ENCODE results near the gene JAG2. TPM values are rescaled to one million over a fixed set of nuclear protein-coding genes. Genes with fewer than 3 reads are reported as not detected.

Gene JAG2
- total RNA-seq, 2 experiments from 2014 or later: 0.66 to 1.3 TPM

DNA sequence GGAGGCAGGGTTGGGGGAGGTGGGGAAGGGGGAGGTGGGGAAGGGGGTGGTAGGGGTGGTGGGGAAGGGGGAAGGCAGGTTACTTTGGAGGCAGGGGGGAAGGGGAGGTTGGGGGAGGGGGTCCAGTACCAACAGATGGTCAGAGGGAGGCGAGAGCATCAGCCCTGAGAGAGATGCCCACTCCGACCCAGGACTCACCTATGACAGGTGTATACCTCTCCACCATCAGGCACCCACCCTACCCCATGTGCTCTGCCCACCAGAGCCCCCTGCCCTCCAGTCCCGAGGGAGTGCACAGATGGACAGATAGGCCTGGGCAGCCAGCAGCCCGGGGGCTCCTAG lies 18.6 kb downstream of the JAG2 start:
- Histone ChIP-seq H3K9me3 (ENCODE audit: control insufficient read depth in 1 of 2, insufficient read depth in 1 of 2, low read length in 2 of 2) (no peaks in the 10 kb centered on the region), H3K36me3 (ENCODE audit: insufficient read depth, low read length) (no peaks in the 10 kb centered on the region), H3K27ac (ENCODE audit: low read depth in 1 of 2, low read length in 2 of 2) (no peak overlapping the region), H3K4me3 (ENCODE audit: low read length) (no peak overlapping the region), H3K4me1 (ENCODE audit: insufficient read depth, low read length) (no peaks in the 10 kb centered on the region), H3K27me3 (ENCODE audit: control insufficient read depth in 1 of 2, insufficient read depth in 2 of 2, low read length in 2 of 2) (no peaks in the 10 kb centered on the region)
- ChIA-PET POLR2A (no interaction called here), CTCF (no interaction called here)
- intact Hi-C loops (cut with DNase I, micrococcal nuclease): no loop called here
- no peak for DNase-seq
- H3K4me3 Mint-ChIP-seq: no peak overlapping the region
- ATAC-seq (ENCODE audit: poor library complexity): no peak
- H3K27me3 Mint-ChIP-seq: no peaks in the 10 kb centered on the region
- H3K36me3 Mint-ChIP-seq (ENCODE audit: low read depth): no peaks in the 10 kb centered on the region
- no peak overlapping the region for H3K27ac Mint-ChIP-seq
- H3K4me1 Mint-ChIP-seq (ENCODE audit: low read depth): no peaks in the 10 kb centered on the region
- TF ChIP-seq, protein P1, sequence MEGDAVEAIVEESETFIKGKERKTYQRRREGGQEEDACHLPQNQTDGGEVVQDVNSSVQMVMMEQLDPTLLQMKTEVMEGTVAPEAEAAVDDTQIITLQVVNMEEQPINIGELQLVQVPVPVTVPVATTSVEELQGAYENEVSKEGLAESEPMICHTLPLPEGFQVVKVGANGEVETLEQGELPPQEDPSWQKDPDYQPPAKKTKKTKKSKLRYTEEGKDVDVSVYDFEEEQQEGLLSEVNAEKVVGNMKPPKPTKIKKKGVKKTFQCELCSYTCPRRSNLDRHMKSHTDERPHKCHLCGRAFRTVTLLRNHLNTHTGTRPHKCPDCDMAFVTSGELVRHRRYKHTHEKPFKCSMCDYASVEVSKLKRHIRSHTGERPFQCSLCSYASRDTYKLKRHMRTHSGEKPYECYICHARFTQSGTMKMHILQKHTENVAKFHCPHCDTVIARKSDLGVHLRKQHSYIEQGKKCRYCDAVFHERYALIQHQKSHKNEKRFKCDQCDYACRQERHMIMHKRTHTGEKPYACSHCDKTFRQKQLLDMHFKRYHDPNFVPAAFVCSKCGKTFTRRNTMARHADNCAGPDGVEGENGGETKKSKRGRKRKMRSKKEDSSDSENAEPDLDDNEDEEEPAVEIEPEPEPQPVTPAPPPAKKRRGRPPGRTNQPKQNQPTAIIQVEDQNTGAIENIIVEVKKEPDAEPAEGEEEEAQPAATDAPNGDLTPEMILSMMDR (IDR thresholded peaks at IDR 0.05): no peak
- no peaks in the 10 kb centered on the region for H3K9me3 Mint-ChIP-seq

DNA sequence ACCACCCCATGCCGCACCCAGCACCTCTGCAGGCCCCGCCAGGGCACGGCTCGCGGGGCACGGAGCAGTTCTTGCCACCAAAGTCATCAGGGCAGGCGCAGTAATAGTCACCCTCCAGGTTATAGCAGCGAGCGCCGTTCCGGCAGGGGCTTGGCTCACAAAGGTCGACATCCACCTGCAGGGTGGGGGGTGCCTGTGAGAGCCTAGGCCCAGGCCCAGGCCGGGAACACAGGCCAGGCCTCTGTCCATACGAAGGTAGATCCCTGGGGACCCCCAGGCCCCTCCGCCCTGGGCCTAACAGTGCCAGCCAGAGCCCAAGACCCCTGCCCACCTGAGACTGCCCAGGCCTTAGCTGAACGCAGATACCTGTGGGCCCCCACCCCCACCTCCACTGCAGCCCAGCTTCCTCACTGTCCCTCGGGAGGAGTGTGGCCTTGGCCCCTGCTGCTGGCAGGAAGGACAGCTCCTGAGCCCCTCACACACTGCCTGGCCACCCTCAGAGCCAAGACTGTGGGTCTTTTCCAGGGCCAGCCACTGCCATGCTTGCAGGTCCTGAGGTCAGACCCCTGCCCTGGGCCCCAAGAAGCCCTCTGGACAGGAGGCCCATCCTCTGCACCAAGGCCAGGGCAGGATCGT lies 19.3 kb downstream of the JAG2 start:
- POLR2A ChIA-PET: no interaction called here
- intact Hi-C loops (cut with DNase I, micrococcal nuclease): no loop called here

DNA sequence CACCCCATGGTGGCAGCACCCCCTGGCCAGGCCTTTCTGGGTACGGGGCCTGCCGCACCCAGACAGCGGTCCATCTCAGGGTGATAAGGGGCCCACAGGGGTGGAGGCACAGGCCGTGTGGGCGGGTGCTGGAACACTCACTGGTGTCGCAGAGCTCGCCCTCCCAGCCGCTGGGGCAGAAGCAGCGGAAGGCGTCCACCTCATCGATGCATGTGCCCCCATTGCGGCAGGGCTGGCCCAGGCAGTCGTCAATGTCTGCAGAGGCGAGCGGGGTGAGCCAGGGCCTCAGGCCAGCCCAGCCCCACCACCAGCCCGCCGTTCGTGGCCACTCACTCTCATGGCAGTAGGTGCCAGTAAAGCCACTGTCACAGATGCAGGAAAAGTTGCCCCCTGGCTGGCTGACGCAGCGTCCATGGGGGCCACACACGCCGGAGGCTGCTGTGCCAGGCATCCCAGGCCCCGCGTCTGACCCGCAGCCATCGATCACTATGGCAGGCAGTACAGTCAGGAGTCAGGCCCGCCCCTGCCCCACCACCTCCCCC lies 19.9 kb downstream of the JAG2 start:
- Mint-ChIP-seq H3K27me3 (no peaks in the 10 kb centered on the region), H3K27ac (no peak overlapping the region), H3K4me3 (no peak overlapping the region), H3K36me3 (ENCODE audit: low read depth) (no peaks in the 10 kb centered on the region), H3K9me3 (no peaks in the 10 kb centered on the region), H3K4me1 (ENCODE audit: low read depth) (no peaks in the 10 kb centered on the region)
- Histone ChIP-seq H3K4me1 (ENCODE audit: insufficient read depth, low read length) (no peaks in the 10 kb centered on the region), H3K27ac (ENCODE audit: low read depth in 1 of 2, low read length in 2 of 2) (no peak overlapping the region), H3K27me3 (ENCODE audit: control insufficient read depth in 1 of 2, insufficient read depth in 2 of 2, low read length in 2 of 2) (no peaks in the 10 kb centered on the region), H3K4me3 (ENCODE audit: low read length) (no peak overlapping the region), H3K36me3 (ENCODE audit: insufficient read depth, low read length) (no peaks in the 10 kb centered on the region), H3K9me3 (ENCODE audit: control insufficient read depth in 1 of 2, insufficient read depth in 1 of 2, low read length in 2 of 2) (no peaks in the 10 kb centered on the region)
- ChIA-PET POLR2A (no interaction called here), CTCF (no interaction called here)
- intact Hi-C loops (cut with DNase I, micrococcal nuclease): no loop called here
- ATAC-seq (ENCODE audit: poor library complexity) (no peak), DNase-seq (peak in 1 of 14 experiments; percentile 3)
- TF ChIP-seq, protein P1 (IDR thresholded peaks at IDR 0.05): no peak

More for the DNA sequence above, 19.3 kb downstream of the JAG2 start:
- no peaks in the 10 kb centered on the region for H3K27me3 ChIP-seq (ENCODE audit: control insufficient read depth in 1 of 2, insufficient read depth in 2 of 2, low read length in 2 of 2)
- no peaks in the 10 kb centered on the region for H3K4me1 ChIP-seq (ENCODE audit: insufficient read depth, low read length)
- H3K36me3 Mint-ChIP-seq (ENCODE audit: low read depth): no peaks in the 10 kb centered on the region
- DNase-seq: peak in 1 of 14 experiments; percentile 4
- H3K4me3 Mint-ChIP-seq: no peak overlapping the region
- CTCF ChIA-PET: no interaction called here
- no peak for ATAC-seq (ENCODE audit: poor library complexity)
- TF ChIP-seq, protein P1 (IDR thresholded peaks at IDR 0.05): no peak
- H3K4me1 Mint-ChIP-seq (ENCODE audit: low read depth): no peaks in the 10 kb centered on the region
- H3K27ac ChIP-seq (ENCODE audit: low read depth in 1 of 2, low read length in 2 of 2): no peak overlapping the region
- H3K27me3 Mint-ChIP-seq: no peaks in the 10 kb centered on the region
- no peaks in the 10 kb centered on the region for H3K36me3 ChIP-seq (ENCODE audit: insufficient read depth, low read length)
- H3K9me3 ChIP-seq (ENCODE audit: control insufficient read depth in 1 of 2, insufficient read depth in 1 of 2, low read length in 2 of 2): no peaks in the 10 kb centered on the region
- no peaks in the 10 kb centered on the region for H3K9me3 Mint-ChIP-seq
- H3K4me3 ChIP-seq (ENCODE audit: low read length): no peak overlapping the region
- H3K27ac Mint-ChIP-seq: no peak overlapping the region

Measured in CD4-positive, alpha-beta T cell (primary cell).